IMR-90 (cell line): ENCODE results near the gene ERBB4. TPM values are rescaled to one million over a fixed set of nuclear protein-coding genes. Genes with fewer than 3 reads are reported as not detected.

Source experiments
- ATAC-seq: fragments of 200-7000 bp; cut with Tn5 transposase; 2 replicates; pipeline ENCODE4 v1.9.1; 2020; ENCODE audit warnings: low read depth, mild to moderate bottlenecking, moderate library complexity
- BruUV-seq: library from RNA; stranded (reverse); fragments of 400-500 nt; replicated peaks from 2 replicates; lab custom pipeline; 2021; lab: Mats Ljungman, UMichigan
- CTCF ChIA-PET: fragments of 300-600 bp; formaldehyde crosslinking; extraction: SDS; loops from one replicate; lab custom pipeline; 2021; ENCODE audit warnings: antibody characterized with exemption; lab: Yijun Ruan, JAX
- POLR2A ChIA-PET: fragments of 300-600 bp; sonication (Branson Sonifier 250); formaldehyde crosslinking; loops from one replicate; lab custom pipeline; 2022; ENCODE audit warnings: antibody characterized with exemption; ENCODE audit not compliant: unreplicated experiment; lab: Charles Lee
- DNase-seq: peaks from one replicate; pipeline ENCODE4 v3.0.0; 2013
- H2AFZ ChIP-seq: replicated peaks from 2 replicates; pipeline ENCODE3; 2013; ENCODE audit warnings: low read length, mild to moderate bottlenecking; ENCODE audit not compliant: poor library complexity
- H2AK5ac ChIP-seq: 2 replicates; pipeline ENCODE4 v1.6.1; 2013; ENCODE audit warnings: low read depth, low read length, inconsistent platforms
- H2AK9ac ChIP-seq: replicated peaks from 2 replicates; pipeline ENCODE3; 2013; ENCODE audit warnings: mild to moderate bottlenecking, low read depth, low read length, moderate library complexity; ENCODE audit not compliant: poor library complexity
- H2BK120ac ChIP-seq: 2 replicates; pipeline ENCODE4 v1.6.1; 2013; ENCODE audit warnings: low read depth, low read length, inconsistent platforms
- H2BK15ac ChIP-seq: 3 replicates; pipeline ENCODE4 v1.6.1; 2013; ENCODE audit warnings: low read depth, low read length, inconsistent platforms
- H2BK20ac ChIP-seq: 2 replicates; pipeline ENCODE4 v1.6.1; 2013; ENCODE audit warnings: low read depth, mild to moderate bottlenecking, inconsistent platforms, low read length, moderate library complexity
- H2BK5ac ChIP-seq: 2 replicates; pipeline ENCODE4 v1.6.1; 2013; ENCODE audit warnings: mild to moderate bottlenecking, low read depth, low read length, inconsistent platforms; ENCODE audit not compliant: poor library complexity, severe bottlenecking
- H3K14ac ChIP-seq: replicated peaks from 2 replicates; pipeline ENCODE4 v1.6.1; 2013; ENCODE audit warnings: low read depth, low read length, inconsistent platforms
- H3K18ac ChIP-seq: 2 replicates; pipeline ENCODE4 v1.6.1; 2013; ENCODE audit warnings: low read depth, low read length, control low read depth
- H3K23ac ChIP-seq: 2 replicates; pipeline ENCODE4 v1.6.1; 2013; ENCODE audit warnings: low read depth, low read length, inconsistent platforms
- H3K27ac ChIP-seq: 2 replicates; pipeline ENCODE4 v1.5.1; 2013; ENCODE audit warnings: mild to moderate bottlenecking, control low read depth, low read length; ENCODE audit not compliant: insufficient read depth
- H3K27me3 ChIP-seq: 2 replicates; pipeline ENCODE4 v1.6.1; 2013; ENCODE audit warnings: low read length; ENCODE audit not compliant: control insufficient read depth, insufficient read depth
- H3K36me3 ChIP-seq: 2 replicates; pipeline ENCODE4 v1.6.1; 2013; ENCODE audit warnings: low read length, mixed read lengths; ENCODE audit not compliant: control insufficient read depth, insufficient read depth
- H3K4ac ChIP-seq: 2 replicates; pipeline ENCODE4 v1.6.1; 2013; ENCODE audit warnings: low read depth, low read length, inconsistent platforms
- H3K4me1 ChIP-seq: 2 replicates; pipeline ENCODE4 v1.6.1; 2013; ENCODE audit warnings: low read length, mixed read lengths; ENCODE audit not compliant: control insufficient read depth, insufficient read depth
- H3K4me2 ChIP-seq: 2 replicates; pipeline ENCODE4 v1.6.1; 2013; ENCODE audit warnings: low read depth, mild to moderate bottlenecking, control low read depth, low read length, moderate library complexity
- H3K4me3 ChIP-seq: 2 replicates; pipeline ENCODE4 v1.5.1; 2013; ENCODE audit warnings: low read depth, mild to moderate bottlenecking, control low read depth, low read length, moderate library complexity; ENCODE audit not compliant: insufficient read depth
- H3K56ac ChIP-seq: 2 replicates; pipeline ENCODE4 v1.6.1; 2013; ENCODE audit warnings: low read length, inconsistent platforms; ENCODE audit not compliant: insufficient read depth; ENCODE audit errors: extremely low read depth
- H3K79me1 ChIP-seq, 2 experiments: 2 replicates each; pipeline ENCODE4 v1.6.1; 2013; ENCODE audit warnings: low read length in 2 of 2, inconsistent platforms in 1 of 2, low read depth in 1 of 2
- H3K9ac ChIP-seq: 2 replicates; pipeline ENCODE4 v1.6.1; 2013; ENCODE audit warnings: low read depth, low read length, control low read depth
- H3K9me1 ChIP-seq: 2 replicates; pipeline ENCODE4 v1.6.1; 2013; ENCODE audit warnings: low read length, inconsistent platforms; ENCODE audit not compliant: insufficient read depth
- H3K9me3 ChIP-seq: 2 replicates; pipeline ENCODE4 v1.6.1; 2013; ENCODE audit warnings: low read length; ENCODE audit not compliant: control insufficient read depth, insufficient read depth
- H4K20me1 ChIP-seq: 2 replicates; pipeline ENCODE4 v1.6.1; 2013; ENCODE audit warnings: low read length, inconsistent platforms; ENCODE audit not compliant: insufficient read depth
- H4K5ac ChIP-seq: 2 replicates; pipeline ENCODE4 v1.6.1; 2013; ENCODE audit warnings: mild to moderate bottlenecking, low read depth, low read length, control low read depth
- H4K8ac ChIP-seq, 2 experiments: 2 replicates each; pipeline ENCODE4 v1.6.1; 2013; ENCODE audit warnings: low read depth in 2 of 2, low read length in 2 of 2, control low read depth in 1 of 2, inconsistent platforms in 1 of 2
- H4K91ac ChIP-seq: 2 replicates; pipeline ENCODE4 v1.6.1; 2013; ENCODE audit warnings: low read depth, low read length, inconsistent platforms; ENCODE audit not compliant: insufficient read depth
- RAD21 ChIP-seq: IDR thresholded peaks from 2 replicates; pipeline ENCODE4 v1.6.1; 2012; ENCODE audit warnings: low read length, improper control_type of control experiment
- WGBS, 2 experiments: methylation state at CpG; one replicate each; pipeline versions ENCODE4 v1.1.5 to v1.1.7; 2013; ENCODE audit warnings: missing lambda C conversion rate in 2 of 2; ENCODE audit not compliant: insufficient read length in 1 of 2; ENCODE audit errors: extremely low coverage in 2 of 2; 5-methylcytosine and 5-hydroxymethylcytosine counted together
- dilution Hi-C: fragments of 300-500 bp; cut with HindIII; formaldehyde crosslinking; loops from one replicate; pipeline ENCODE4 v1.14.3; 2018; ENCODE audit warnings: low sequenced_read_pairs; ENCODE audit not compliant: unreplicated experiment
- in situ Hi-C: fragments of 300-500 bp; cut with MboI; formaldehyde crosslinking; loops from 3 replicates; pipeline ENCODE4 v1.14.3; 2019; ENCODE audit warnings: low sequenced_read_pairs, inconsistent platforms, mixed read lengths
- intact Hi-C: fragments of 100-400 bp; cut with micrococcal nuclease; formaldehyde crosslinking; loops from 2 replicates; pipeline ENCODE4 v1.10.0; 2022
- polyA plus RNA-seq, 3 experiments: library from polyadenylated mRNA; depleted of rRNA; stranded (reverse); fragments of >200 nt; gene quantifications; 2 replicates each; pipeline ENCODE4 v1.2.3, GENCODE V29; 2012; ENCODE audit warnings: low replicate concordance in 1 of 3
- total RNA-seq: library from RNA; depleted of rRNA; stranded (reverse); fragments of >200 nt; gene quantifications from 2 replicates; pipeline ENCODE4 v1.2.3, GENCODE V29; 2012

Gene ERBB4
- total and polyA plus RNA-seq, 2 of the 4 experiments (the other 2 are of a cell fraction) = not detected

- in situ Hi-C loops (no loop called here), intact Hi-C loops (no loop called here), dilution Hi-C loops (no loop called here)
- H3K56ac ChIP-seq = no peak overlapping the region
- H3K18ac ChIP-seq = no peak overlapping the region
- H3K79me1 ChIP-seq = no peaks in the 10 kb centered on the region
- no peaks in the 10 kb centered on the region for H3K4me1 ChIP-seq
- no peak for TF ChIP-seq RAD21
- ATAC-seq (no peak), DNase-seq (no peak)
- no peak overlapping the region for H2AFZ ChIP-seq
- H2BK20ac ChIP-seq = no peak overlapping the region
- H3K9me3 ChIP-seq = peaks cover 5% of the 10 kb centered on the region
- no peak overlapping the region for H3K14ac ChIP-seq
- WGBS, 2 experiments = 100% methylated on average over 1 of the region's 3 CpGs; no CpG with 5 or more reads in 1 of the 2 experiments
- H4K20me1 ChIP-seq = no peaks in the 10 kb centered on the region
- H3K36me3 ChIP-seq = no peaks in the 10 kb centered on the region
- no peaks in the 10 kb centered on the region for H3K27me3 ChIP-seq
- H3K9ac ChIP-seq = no peak overlapping the region
- H4K5ac ChIP-seq = no peak overlapping the region
- BruUV-seq = no TSS peak
- H4K8ac ChIP-seq = no peak overlapping the region
- H3K23ac ChIP-seq = no peak overlapping the region
- no peak overlapping the region for H3K27ac ChIP-seq
- ChIA-PET CTCF (no interaction called here), POLR2A (no interaction called here)
- no peak overlapping the region for H4K91ac ChIP-seq
- H3K9me1 ChIP-seq = no peaks in the 10 kb centered on the region
- no peak overlapping the region for H3K4me3 ChIP-seq
- H2BK120ac ChIP-seq = no peak overlapping the region
- no peak overlapping the region for H2BK15ac ChIP-seq
- H2BK5ac ChIP-seq = no peak overlapping the region
- H3K4ac ChIP-seq = no peak overlapping the region
- H3K4me2 ChIP-seq = no peak overlapping the region
- H2AK5ac ChIP-seq = no peak overlapping the region
- no peak overlapping the region for H2AK9ac ChIP-seq
Measured at GRCh38 chr2:211434773-211435172, 1103.8 kb downstream of the ERBB4 start.
